ENCODE results near the gene KCNMB2. TPM values are rescaled to one million over a fixed set of nuclear protein-coding genes. Genes with fewer than 3 reads are reported as not detected.
A peak's percentile ranks its signal among the peaks of the same experiment; 100 is the strongest.

The KCNMB2 gene
- total RNA-seq, 1 donor from 2014 or later, result not detected

DNA sequence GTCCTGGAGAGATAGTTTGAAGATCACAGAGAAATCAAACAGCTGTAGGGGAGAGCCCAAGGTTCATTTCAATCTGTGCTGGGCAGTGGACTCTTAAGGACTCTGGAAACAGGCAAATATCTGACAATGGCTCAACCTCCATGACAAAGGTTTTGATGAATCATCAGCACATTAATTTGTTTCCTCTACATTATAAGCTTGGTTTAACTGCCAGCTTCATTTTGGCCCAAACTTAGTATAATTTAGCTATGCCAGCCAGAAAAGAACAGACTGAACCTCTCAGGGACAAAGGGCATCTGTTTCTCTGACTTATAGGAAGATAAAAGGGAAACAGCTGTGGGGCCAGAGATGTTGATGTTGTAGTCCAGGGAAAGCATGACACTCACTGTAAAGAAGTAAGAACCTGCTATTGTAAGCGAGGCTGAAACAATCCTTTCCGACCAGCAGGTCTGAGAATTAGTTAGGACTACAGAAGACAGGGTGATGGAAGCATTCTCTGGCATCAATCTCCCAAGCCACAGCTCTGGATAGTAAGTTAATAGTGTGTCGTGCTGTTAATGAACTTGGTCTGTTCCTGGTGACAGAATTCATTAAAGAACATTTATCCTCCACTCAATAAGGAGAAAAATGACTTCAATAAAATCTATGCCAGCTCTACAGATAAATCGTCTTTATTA is 110.1 kb downstream of the KCNMB2 start:
- DNase-seq (ENCODE audit: low read depth), result peak; percentile 56

- DNase-seq (ENCODE audit: low read depth), result no peak
Observed at GRCh38 chr3:178655488-178655887, 119.3 kb downstream of the KCNMB2 start.

GRCh38 chr3:178658694-178659325 is 122.6 kb downstream of the KCNMB2 start:
- DNase-seq (ENCODE audit: low read depth), result no peak

- DNase-seq (ENCODE audit: low read depth), result no peak
Observed at GRCh38 chr3:178663201-178663934, 127.1 kb downstream of the KCNMB2 start.

DNA sequence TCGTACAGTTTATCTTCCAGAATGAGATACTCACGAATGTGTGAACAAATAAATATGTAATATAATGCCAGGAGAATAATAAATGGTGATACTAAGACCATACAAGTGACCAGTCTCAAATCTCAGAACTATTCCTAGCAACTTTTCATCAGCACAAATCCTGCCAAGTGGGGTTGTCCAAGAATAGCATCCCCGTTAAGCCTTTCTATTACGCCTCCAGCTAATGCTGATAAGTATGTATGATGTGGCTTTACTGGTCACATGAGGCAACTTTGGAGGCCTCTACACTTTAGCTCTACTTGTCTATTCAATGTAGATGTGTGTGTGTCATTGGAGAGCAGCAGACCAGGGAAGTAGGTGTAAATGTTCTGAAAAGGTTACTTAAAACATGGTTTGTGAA is 129.5 kb downstream of the KCNMB2 start:
- no peak for DNase-seq (ENCODE audit: low read depth)

DNA sequence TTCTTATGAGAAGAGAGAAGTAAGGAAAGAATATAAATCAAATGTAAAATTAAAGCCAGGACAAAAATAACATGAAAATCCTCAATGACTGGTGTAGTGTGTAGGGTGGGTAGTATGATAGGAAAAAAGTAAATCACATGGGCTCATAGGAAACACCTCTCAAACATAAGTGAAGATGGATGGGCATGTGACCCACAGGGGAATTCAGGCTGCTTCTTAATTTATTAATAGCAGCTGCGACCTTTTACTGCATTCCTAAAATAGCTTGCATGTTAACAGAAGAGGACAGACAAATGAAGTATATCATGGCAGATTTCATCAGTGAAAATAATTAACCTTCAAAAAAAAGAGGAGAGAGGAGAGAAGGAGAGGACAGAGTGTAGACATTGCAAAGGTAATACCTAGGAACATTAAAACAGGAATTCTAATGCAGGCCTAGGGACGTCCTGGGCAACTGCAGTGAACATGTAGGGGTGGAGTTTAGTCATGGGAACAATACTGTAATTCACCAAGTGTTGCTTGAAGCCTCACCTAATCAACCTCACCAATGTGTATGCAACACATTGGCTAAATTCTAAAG is 132.9 kb downstream of the KCNMB2 start:
- DNase-seq (ENCODE audit: low read depth), result peak; percentile 30

DNA sequence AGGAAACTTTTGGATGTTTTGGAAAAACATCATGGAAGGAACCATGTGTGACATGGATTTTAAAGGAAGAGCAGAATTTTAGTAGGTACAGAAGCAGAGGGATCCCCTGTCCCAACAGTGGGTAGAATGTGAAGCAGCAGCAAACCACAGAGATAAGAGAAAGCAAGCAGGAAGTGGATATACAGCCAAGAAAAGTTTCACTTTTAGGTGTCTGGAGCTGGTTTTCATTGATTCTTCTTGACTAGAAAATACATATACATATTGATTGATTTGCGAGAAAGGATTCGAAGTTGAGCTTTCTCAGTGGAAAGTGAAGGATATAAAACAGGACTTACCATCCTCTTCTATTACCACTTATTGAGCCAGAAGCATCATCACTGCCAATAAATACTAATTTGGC is 133.5 kb downstream of the KCNMB2 start:
- no peak for DNase-seq (ENCODE audit: low read depth)

DNA sequence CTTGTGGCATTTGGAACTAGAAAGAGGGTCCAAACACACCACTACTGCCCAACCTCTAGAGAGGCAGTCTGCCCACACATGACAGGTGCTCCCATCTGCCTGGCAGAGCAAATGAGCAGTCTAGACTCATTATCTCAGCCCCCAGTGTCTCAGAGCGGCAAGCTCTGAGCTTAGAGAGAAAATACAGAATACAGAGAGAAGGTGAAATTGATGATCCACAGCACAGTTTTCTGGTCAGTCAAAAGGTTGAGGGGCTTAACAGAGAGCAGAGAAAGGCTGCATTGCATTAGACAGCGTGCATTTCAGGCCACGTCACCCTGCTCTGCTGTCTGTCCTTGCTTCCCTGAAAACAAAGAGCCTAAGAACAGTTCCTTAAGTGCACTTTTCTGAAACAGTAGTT is 135.1 kb downstream of the KCNMB2 start:
- no peak for DNase-seq (ENCODE audit: low read depth)

DNA sequence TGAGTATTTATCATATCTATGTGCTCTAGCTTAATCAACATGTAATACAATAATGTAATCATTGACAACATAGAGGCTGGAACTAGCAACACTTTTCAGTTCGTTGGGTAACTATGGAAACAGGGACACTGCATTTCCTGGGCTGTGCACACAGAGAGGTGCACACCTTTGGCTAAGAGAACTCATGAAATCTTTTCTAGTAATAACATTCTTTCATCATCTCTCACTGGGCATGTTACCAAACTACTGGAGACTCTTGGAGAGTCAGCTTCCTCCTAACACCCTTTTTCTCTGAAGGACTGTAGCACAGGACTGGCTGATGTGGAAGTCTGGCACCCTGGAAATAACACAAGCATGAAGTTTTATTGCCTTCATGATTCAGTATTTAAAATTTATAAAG is 135.6 kb downstream of the KCNMB2 start:
- DNase-seq (ENCODE audit: low read depth), result peak; percentile 87

DNA sequence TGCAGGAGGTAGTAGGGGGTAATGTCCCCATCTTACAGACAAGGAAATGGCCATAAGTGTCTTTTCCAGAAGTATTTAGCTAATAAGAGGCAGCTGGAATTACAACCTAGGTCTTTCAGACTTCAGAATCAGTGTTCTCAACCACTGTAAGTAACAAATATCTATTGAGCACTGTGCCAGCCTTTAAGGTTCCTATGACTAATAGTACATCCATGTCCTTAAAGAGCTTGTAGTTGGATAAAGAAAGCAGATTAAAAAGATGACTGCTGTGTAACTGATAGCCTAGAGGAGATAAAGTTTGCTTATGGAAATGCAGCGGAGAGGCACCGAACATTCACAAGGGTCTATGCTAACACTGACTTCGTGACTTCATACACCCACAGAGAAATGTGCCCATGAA is 136.0 kb downstream of the KCNMB2 start:
- peak; percentile 21 for DNase-seq (ENCODE audit: low read depth)

DNA sequence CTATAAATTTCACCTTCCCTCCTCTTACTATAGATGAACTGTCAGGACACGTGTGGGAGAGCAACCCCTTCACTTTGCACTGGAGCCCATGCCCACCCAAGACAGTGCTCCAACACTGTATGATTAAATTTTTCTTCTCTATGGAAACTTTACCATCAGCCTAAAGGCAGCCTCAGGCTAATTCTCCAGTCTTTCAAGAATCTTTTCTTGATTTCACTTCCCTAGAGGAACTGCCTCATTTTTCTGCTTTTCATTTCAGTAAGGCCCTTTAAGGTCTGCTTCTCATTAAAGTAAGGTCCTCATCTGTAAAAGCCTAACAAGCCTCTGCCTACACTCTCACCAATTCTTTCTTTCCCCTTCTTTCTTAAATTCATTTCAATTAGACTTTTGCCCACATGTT is 137.3 kb downstream of the KCNMB2 start:
- DNase-seq (ENCODE audit: low read depth), result no peak

DNA sequence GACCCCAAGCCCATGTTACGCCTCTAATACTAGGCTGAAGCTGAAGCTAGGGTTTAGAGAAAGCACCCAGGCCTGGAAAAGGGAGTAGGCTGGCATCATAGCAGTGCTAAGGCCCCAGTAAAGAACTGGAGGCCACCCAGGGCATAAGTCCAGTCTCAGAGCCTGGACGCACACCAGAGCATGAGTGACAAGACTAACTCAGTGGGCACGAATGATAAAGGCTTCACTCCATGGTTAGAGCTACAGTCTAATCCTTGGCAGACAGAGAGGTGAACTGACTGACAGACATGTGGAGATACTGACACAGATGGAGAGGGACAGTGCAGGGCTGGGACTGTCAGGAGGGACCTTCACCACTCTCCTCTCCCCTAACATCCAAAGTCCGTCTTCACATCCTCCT is 139.8 kb downstream of the KCNMB2 start:
- DNase-seq (ENCODE audit: low read depth), result no peak

DNA sequence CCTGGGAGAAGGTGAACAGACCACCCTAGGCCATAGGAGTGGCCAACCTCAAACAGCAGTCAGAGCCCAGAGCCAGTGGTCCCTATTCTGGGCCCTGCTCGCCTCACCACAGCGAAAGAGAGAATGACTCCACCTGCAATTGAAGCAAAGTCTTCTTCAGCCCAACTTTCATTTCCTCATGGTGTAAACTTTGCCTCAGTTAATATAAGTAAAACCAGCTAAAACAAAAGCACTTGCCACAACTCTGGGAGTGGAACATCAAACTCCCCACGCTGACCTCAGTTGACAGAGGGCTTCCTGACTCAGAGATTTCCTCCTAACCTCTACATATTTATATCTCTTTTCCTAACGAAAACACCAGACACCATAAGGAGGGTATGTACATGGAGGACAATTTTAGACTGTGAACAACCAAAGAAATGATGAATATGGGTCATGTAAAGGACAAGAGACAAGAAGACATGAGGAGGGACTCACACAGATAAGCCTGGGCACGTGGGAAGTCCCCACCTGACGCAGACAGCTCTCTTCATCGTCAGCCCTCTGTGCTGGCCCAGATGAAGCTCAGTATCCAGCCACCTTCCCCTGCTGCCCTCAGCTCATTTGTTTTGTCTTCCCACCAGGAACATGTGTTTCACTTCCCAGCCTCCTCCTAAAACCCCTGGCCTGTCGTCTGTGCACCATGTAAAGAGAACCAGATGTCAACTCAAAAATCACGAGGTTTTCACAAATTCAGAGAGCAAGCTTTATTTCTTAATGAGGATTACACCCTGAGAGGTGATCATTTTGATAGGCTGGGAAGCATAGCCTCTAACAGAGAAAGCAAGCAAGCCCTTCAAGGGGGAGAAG is 140.9 kb downstream of the KCNMB2 start:
- DNase-seq (ENCODE audit: low read depth), result no peak

DNA sequence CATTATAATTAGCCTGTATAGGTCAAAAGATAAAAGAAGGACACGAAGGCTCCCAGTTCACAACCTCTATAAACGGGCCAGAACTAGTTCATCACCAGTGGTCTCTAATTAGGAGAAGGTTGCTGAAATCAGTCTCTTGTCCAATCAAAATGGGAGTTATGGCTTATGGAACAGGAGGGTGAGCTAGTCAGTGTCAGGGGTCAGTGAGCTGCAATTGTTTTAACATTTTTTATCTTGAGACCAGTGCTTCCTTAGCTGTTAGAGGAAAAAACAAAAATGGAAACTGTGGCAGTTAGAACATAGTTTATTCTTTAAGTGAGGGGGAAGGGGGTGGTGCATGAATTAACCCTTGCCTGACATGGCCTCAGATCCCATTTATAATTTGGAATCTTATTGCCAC is 141.7 kb downstream of the KCNMB2 start:
- no peak for DNase-seq (ENCODE audit: low read depth)

DNA sequence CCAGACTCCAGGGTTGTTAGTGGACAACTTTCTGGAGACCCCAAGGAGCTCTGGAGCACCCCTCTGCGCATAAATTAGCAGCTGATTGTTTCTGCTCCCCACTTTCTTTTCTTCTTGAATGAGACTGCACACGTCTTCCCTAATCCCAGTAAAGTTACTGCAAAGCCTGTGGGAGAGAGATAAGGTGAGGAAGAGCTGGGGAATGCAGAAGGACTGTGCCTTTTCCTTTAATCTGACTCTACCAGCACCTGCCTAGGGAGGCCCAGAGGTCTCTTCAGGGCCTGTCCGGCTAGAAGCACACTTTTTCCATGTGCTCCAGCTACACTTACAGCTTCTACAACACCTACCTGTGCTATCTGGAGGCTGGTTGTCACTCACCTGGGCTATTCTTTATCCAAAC is 143.8 kb downstream of the KCNMB2 start:
- no peak for DNase-seq (ENCODE audit: low read depth)

GRCh38 chr3:178680489-178680888 is 144.3 kb downstream of the KCNMB2 start:
- DNase-seq (ENCODE audit: low read depth), result no peak

- no peak for DNase-seq (ENCODE audit: low read depth)
Observed at GRCh38 chr3:178684881-178685590, 148.8 kb downstream of the KCNMB2 start.

DNA sequence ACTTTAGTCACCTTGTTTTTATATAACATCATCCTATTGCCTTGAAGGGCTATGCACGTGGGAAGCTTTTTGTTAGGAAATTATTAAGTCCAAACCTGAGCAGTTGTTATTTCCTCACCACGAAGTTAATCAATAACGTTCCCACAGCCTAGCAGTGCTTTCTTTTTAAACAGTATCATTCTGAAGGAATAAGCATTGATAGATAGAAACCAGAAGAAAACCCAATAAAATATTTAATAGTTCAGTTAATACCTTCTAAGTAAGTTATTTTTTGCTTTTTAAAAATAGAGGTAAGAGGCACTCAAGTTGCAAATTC is 149.3 kb downstream of the KCNMB2 start:
- peak; percentile 17 for DNase-seq (ENCODE audit: low read depth)

DNA sequence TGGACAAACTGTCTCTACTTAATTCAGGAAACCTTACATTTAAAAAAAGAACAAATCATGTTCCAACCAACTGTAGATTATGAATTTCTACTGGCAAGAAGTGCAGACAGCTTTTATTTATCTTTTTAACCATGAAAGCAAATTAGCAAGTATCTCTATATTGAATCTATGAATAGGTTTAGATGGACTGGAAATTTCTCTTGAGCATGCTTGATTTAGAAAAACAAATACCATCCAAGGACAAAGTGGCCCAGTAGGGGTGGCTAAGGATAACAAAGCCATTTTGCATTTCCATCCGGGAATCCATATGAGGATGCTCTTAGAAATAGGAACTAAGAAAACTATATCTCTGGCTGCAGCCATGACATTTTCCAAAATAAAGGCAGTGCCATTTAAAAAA is 150.6 kb downstream of the KCNMB2 start:
- no peak for DNase-seq (ENCODE audit: low read depth)

GRCh38 chr3:178690571-178690970 is 154.3 kb downstream of the KCNMB2 start:
- DNase-seq (ENCODE audit: low read depth), result peak; percentile 24

DNA sequence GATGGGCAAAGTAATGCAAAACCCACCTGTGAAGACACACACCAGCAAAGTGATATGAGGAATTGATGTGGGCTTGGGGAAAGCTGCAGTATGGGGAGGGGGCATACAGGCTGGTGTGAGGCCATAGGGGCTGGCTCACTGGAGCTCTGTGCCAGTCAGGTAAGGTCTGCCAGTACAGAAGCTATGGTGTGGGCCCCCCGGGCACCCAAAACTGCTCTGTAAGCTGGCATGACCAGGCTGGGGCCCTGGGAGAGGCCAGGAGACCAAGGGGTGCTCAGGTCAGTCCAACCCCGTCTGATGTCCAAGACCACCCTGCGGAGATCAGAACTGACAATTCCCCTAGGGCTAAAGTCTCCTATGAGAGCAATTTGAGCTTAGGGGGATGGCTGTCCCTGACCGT is 163.1 kb downstream of the KCNMB2 start:
- no peak for DNase-seq (ENCODE audit: low read depth)

Measured in renal cortical epithelial cell (primary cell).